ENCODE measurements around the gene SUV39H2.
"Not testable (repeated sequence)": the region's sequence is repeated elsewhere in the genome, so short reads cannot be mapped to it uniquely, and the experiment has no call there.

Gene SUV39H2

DNA sequence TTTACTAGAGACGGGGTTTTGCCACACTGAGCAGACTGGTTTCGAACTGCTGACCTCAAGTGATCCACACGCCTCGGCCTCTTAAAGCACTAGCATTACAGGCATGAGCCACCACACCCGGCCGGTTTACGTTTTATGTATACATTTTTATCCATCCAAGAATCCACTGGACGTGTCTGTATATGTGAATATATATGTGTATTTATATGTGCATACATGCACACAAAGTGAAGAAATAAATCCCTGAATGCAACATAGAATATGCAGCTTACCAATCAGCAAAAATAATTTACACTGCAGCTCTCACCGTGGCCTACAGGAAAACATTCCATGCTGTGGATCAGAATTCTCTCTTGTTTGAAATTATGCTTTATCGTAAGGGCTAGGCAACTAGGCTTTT lies 51.9 kb downstream of the SUV39H2 start:
- Histone ChIP-seq H3K9me2 (replicated peaks; ENCODE audit: control insufficient read depth, low read length) (no peaks in the 10 kb centered on the region), H3K4me2 (ENCODE audit: low read length) (no peak overlapping the region), H3K79me2 (ENCODE audit: control insufficient read depth, low read length) (peaks cover 22% of the 10 kb centered on the region), H3K36me3 (ENCODE audit: control insufficient read depth, low read length) (peaks cover 94% of the 10 kb centered on the region), H4K20me1 (ENCODE audit: control insufficient read depth, insufficient read depth, low read depth, low read length) (no peaks in the 10 kb centered on the region), H3K9me3 (ENCODE audit: control insufficient read depth, insufficient read depth, low read length) (no peaks in the 10 kb centered on the region), H3K4me1 (ENCODE audit: control insufficient read depth, low read length) (no peaks in the 10 kb centered on the region), H3K4me3 (ENCODE audit: low read length) (no peak overlapping the region), H3K27ac (ENCODE audit: low read depth, low read length) (no peak overlapping the region), H3F3A (ENCODE audit: control insufficient read depth, insufficient read depth) (no peaks in the 10 kb centered on the region), H3K27me3 (ENCODE audit: control insufficient read depth, low read length) (no peaks in the 10 kb centered on the region)
- no peak for TF ChIP-seq EZH2phosphoT487 (IDR thresholded peaks at IDR 0.05; ENCODE audit: borderline replicate concordance, low read length)
- TF ChIP-seq, protein P1, sequence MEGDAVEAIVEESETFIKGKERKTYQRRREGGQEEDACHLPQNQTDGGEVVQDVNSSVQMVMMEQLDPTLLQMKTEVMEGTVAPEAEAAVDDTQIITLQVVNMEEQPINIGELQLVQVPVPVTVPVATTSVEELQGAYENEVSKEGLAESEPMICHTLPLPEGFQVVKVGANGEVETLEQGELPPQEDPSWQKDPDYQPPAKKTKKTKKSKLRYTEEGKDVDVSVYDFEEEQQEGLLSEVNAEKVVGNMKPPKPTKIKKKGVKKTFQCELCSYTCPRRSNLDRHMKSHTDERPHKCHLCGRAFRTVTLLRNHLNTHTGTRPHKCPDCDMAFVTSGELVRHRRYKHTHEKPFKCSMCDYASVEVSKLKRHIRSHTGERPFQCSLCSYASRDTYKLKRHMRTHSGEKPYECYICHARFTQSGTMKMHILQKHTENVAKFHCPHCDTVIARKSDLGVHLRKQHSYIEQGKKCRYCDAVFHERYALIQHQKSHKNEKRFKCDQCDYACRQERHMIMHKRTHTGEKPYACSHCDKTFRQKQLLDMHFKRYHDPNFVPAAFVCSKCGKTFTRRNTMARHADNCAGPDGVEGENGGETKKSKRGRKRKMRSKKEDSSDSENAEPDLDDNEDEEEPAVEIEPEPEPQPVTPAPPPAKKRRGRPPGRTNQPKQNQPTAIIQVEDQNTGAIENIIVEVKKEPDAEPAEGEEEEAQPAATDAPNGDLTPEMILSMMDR (IDR thresholded peaks at IDR 0.05; ENCODE audit: low read depth, low read length, poor library complexity, severe bottlenecking) = no peak

DNA sequence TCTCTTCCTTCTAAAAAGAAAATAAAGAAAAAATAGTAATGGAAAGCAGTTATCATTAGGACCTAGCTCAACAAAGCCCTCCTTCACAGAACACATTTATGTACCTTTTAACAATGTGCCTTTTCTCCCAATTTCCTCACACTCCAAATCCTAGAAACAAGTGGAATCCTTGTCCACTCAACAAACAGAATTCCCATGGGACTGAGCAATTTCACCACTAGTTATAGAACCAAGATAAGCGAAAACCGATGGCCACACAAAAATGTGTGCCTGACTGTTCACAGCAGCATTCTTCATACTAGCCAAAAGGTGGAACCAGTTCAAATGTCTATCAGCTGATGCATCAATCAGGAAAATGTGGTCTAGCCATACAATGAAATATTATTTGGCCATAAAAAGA lies 57.9 kb downstream of the SUV39H2 start:
- H3K27ac ChIP-seq (ENCODE audit: low read depth, low read length) = no peak overlapping the region
- no peak overlapping the region for H3K4me2 ChIP-seq (ENCODE audit: low read length)
- H3K9me2 ChIP-seq (replicated peaks; ENCODE audit: control insufficient read depth, low read length) = no peaks in the 10 kb centered on the region
- H3F3A ChIP-seq (ENCODE audit: control insufficient read depth, insufficient read depth) = no peaks in the 10 kb centered on the region
- peaks cover 27% of the 10 kb centered on the region for H3K79me2 ChIP-seq (ENCODE audit: control insufficient read depth, low read length)
- H4K20me1 ChIP-seq (ENCODE audit: control insufficient read depth, insufficient read depth, low read depth, low read length) = no peaks in the 10 kb centered on the region; the same call in 1 of the 2 replicates
- H3K4me3 ChIP-seq (ENCODE audit: low read length) = no peak overlapping the region
- no peaks in the 10 kb centered on the region for H3K4me1 ChIP-seq (ENCODE audit: control insufficient read depth, low read length)
- TF ChIP-seq, protein P1 (IDR thresholded peaks at IDR 0.05; ENCODE audit: low read depth, low read length, poor library complexity, severe bottlenecking) = no peak
- no peak for TF ChIP-seq EZH2phosphoT487 (IDR thresholded peaks at IDR 0.05; ENCODE audit: borderline replicate concordance, low read length)
- H3K36me3 ChIP-seq (ENCODE audit: control insufficient read depth, low read length) = peaks cover 73% of the 10 kb centered on the region
- no peaks in the 10 kb centered on the region for H3K27me3 ChIP-seq (ENCODE audit: control insufficient read depth, low read length)
- no peaks in the 10 kb centered on the region for H3K9me3 ChIP-seq (ENCODE audit: control insufficient read depth, insufficient read depth, low read length)

DNA sequence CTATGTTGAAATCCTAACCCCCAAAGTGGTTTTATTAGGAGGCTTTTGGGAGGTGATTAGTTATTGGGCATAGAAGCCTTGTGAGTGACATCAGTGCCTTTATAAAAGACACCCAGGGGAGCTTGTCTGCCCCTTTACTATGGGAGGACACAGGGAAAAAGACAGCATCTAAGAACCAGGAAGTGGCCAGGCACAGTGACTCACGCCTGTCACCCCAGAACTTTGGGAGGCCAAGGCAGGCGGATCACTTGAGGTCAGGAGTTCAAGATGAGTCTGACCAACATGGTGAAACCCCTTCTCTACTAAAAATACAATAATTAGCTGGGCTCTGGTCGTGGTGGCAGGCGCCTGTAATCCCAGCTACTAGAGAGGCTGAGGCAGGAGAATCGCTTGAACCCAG lies 60.3 kb downstream of the SUV39H2 start:
- not testable (repeated sequence) for H3F3A ChIP-seq (ENCODE audit: control insufficient read depth, insufficient read depth); H3K27me3 ChIP-seq (ENCODE audit: control insufficient read depth, low read length); H3K4me3 ChIP-seq (ENCODE audit: low read length); H3K9me3 ChIP-seq (ENCODE audit: control insufficient read depth, insufficient read depth, low read length); H3K27ac ChIP-seq (ENCODE audit: low read depth, low read length); H3K9me2 ChIP-seq (replicated peaks; ENCODE audit: control insufficient read depth, low read length); H3K4me2 ChIP-seq (ENCODE audit: low read length); H4K20me1 ChIP-seq (ENCODE audit: control insufficient read depth, insufficient read depth, low read depth, low read length); H3K4me1 ChIP-seq (ENCODE audit: control insufficient read depth, low read length)
- H3K36me3 ChIP-seq (ENCODE audit: control insufficient read depth, low read length) = peaks cover 75% of the 10 kb centered on the region
- H3K79me2 ChIP-seq (ENCODE audit: control insufficient read depth, low read length) = peaks cover 41% of the 10 kb centered on the region

DNA sequence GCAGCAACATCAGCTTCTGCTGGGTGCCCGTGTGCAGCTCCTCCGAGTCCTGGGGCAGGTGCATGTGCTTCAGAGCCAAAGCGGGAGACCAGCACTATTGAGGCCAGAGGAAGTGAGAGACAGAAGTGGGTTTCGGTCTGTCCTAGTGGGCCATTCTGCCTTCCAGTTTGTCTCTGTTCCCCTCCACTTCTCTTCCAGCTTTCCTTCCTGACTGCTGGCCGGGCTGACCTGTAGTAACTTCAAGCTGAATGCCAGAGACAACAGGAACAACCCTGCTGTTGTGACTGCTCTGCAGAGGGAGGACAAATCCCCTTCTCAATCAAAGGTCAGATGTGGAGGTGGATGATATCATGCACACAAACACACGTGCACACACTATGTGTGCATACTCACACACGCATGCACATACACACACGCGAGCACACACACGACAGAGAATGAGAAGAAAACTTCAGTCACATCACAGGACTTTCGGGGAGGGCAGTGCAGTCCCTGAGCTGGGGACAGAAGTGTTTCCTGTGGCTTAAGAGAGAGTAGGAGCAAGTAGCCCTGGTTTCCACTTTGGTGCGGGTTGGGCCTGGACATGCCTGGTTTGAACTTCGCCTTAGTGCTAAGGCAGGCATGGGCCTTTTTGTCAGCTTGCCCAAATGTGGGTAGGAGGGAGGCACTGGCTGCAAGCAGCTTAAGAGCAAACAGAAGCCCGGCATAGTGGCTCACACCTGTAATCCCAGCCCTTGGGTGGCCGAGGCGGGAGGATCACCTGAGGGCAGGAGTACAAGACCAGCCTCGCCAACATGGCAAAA lies 63.7 kb downstream of the SUV39H2 start:
- Histone ChIP-seq H3K79me2 (ENCODE audit: control insufficient read depth, low read length) (peaks cover 62% of the 10 kb centered on the region), H3K36me3 (ENCODE audit: control insufficient read depth, low read length) (peaks cover 74% of the 10 kb centered on the region)
- not testable (repeated sequence) for H4K20me1 ChIP-seq (ENCODE audit: control insufficient read depth, insufficient read depth, low read depth, low read length); H3K4me2 ChIP-seq (ENCODE audit: low read length); H3K27me3 ChIP-seq (ENCODE audit: control insufficient read depth, low read length); H3K9me2 ChIP-seq (replicated peaks; ENCODE audit: control insufficient read depth, low read length); H3F3A ChIP-seq (ENCODE audit: control insufficient read depth, insufficient read depth); H3K4me1 ChIP-seq (ENCODE audit: control insufficient read depth, low read length); H3K9me3 ChIP-seq (ENCODE audit: control insufficient read depth, insufficient read depth, low read length); H3K4me3 ChIP-seq (ENCODE audit: low read length); H3K27ac ChIP-seq (ENCODE audit: low read depth, low read length)

DNA sequence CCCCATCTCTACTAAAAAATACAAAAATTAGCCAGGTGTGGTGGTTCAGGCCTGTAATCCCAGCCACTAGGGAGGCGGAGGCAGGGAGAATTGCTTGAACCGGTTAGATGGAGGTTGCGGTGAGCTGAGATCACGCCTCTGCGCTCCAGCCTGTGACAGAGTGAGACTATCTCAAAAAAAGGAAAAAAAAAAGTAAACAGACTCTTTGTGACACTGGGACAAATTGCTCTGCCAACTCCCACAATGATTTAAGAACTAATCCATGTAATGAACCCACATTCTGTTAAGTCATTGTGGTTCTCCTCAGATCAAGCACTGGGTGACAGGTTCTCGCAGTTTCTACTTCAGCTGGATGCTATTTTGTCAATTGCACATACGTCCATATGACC lies 64.3 kb downstream of the SUV39H2 start:
- H3K4me1 ChIP-seq (ENCODE audit: control insufficient read depth, low read length); H4K20me1 ChIP-seq (ENCODE audit: control insufficient read depth, insufficient read depth, low read depth, low read length); H3K9me3 ChIP-seq (ENCODE audit: control insufficient read depth, insufficient read depth, low read length); H3K4me2 ChIP-seq (ENCODE audit: low read length); H3F3A ChIP-seq (ENCODE audit: control insufficient read depth, insufficient read depth); H3K9me2 ChIP-seq (replicated peaks; ENCODE audit: control insufficient read depth, low read length); H3K27me3 ChIP-seq (ENCODE audit: control insufficient read depth, low read length); H3K4me3 ChIP-seq (ENCODE audit: low read length); H3K27ac ChIP-seq (ENCODE audit: low read depth, low read length): not testable (repeated sequence)
- H3K79me2 ChIP-seq (ENCODE audit: control insufficient read depth, low read length) = peaks cover 66% of the 10 kb centered on the region
- H3K36me3 ChIP-seq (ENCODE audit: control insufficient read depth, low read length) = peaks cover 78% of the 10 kb centered on the region
